Activated naive CD8-positive, alpha-beta T cell treated with anti-CD3 and anti-CD28 coated beads for 36 hours (primary cell): ENCODE results near the gene ST6GALNAC2. TPM values are rescaled to one million over a fixed set of nuclear protein-coding genes. Genes with fewer than 3 reads are reported as not detected.
"Not testable (repeated sequence)": the region's sequence is repeated elsewhere in the genome, so short reads cannot be mapped to it uniquely, and the experiment has no call there.

ENCODE experiments used
- DNase-seq: peaks from one replicate; pipeline ENCODE4 v3.0.0; 2021
- H3K27ac Mint-ChIP-seq: one replicate; pipeline ENCODE4 v1.8.0; 2022; ENCODE audit warnings: mild to moderate bottlenecking, moderate library complexity, mixed read lengths
- H3K27me3 Mint-ChIP-seq: one replicate; pipeline ENCODE4 v1.8.0; 2022; ENCODE audit warnings: mild to moderate bottlenecking, mixed read lengths
- H3K36me3 Mint-ChIP-seq: one replicate; pipeline ENCODE4 v1.8.0; 2021; ENCODE audit warnings: mild to moderate bottlenecking, mixed read lengths
- H3K4me1 Mint-ChIP-seq: one replicate; pipeline ENCODE4 v1.8.0; 2021; ENCODE audit warnings: mixed read lengths
- H3K4me3 Mint-ChIP-seq: one replicate; pipeline ENCODE4 v1.8.0; 2022; ENCODE audit warnings: mild to moderate bottlenecking, moderate library complexity, mixed read lengths
- H3K9me3 Mint-ChIP-seq: one replicate; pipeline ENCODE4 v1.8.0; 2022; ENCODE audit warnings: mixed read lengths
- total RNA-seq, 2 experiments: library from RNA; stranded (reverse); gene quantifications; one replicate each; pipeline ENCODE4 v1.2.3, GENCODE V29; 2021

The ST6GALNAC2 gene
- total RNA-seq, 2 experiments from 2014 or later, result not detected

DNA sequence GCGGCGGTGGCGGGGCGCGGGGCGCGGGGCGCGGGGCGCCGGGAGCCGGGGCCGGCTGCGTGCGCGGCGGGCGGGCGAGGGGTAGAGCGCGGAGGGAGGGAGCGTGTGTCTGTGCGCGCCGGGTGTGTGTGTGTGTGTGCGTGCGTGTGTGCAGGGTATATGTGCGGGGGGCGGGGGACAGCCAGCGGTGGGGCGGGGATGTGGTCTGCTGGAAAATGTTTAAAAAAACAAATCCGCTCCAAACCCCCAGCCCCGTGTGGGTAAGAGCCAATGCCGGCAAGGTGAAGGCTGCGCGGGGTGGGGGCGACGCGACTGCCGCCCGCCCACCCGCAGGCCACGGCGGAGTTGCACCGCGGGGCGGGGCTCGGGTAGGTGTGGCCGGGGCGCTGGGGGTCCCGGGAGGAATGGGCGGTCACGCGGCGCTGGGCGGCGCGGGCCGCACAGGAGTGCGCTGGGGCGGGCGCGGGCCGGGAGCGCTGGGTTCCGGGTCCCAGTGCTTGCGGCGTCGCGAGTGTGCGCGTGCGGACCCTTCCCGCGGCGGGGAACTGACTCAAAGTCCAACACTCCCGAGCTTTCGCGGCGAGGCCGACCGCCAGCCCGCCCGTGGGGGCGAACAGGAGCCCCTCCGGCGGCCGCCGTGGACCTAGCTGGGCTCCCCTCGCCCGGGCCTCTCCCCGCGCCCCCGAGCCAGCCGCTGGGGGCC lies 47.9 kb downstream of the ST6GALNAC2 start, which contains the start of gene CYGB:
Gene CYGB (minus strand): TSS at position 132 of the 703 bp plus-strand sequence. CDS start 167 bp downstream, outside the sequence.
- Mint-ChIP-seq H3K4me1 (peaks cover 3% of the 10 kb centered on the region), H3K27ac (no peak within 1 kb of the TSS), H3K36me3 (no peaks in the 10 kb centered on the region), H3K27me3 (peaks cover 21% of the 10 kb centered on the region), H3K4me3 (peak within 1 kb of the TSS; percentile 32), H3K9me3 (no peaks in the 10 kb centered on the region)
- DNase-seq, result peak; percentile 36

DNA sequence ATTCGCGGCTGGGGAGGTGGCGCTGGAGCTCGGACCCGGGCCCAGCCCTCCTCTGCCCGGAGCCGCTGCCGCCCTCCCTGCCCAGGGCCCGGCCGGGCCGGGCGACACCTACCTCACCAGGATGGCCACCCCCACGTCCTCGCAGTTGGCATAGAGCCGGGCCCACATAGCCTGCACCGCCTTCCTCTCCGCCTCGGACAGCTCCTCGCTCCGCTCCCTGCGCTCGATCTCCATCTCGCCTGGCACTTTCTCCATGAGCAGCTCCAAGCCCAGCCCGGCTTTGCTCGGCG lies 48.4 kb downstream of the ST6GALNAC2 start:
- Mint-ChIP-seq H3K27ac (no peak overlapping the region), H3K27me3 (peaks cover 20% of the 10 kb centered on the region), H3K4me3 (no peak overlapping the region), H3K9me3 (no peaks in the 10 kb centered on the region), H3K4me1 (peaks cover 3% of the 10 kb centered on the region), H3K36me3 (no peaks in the 10 kb centered on the region)
- no peak for DNase-seq

DNA sequence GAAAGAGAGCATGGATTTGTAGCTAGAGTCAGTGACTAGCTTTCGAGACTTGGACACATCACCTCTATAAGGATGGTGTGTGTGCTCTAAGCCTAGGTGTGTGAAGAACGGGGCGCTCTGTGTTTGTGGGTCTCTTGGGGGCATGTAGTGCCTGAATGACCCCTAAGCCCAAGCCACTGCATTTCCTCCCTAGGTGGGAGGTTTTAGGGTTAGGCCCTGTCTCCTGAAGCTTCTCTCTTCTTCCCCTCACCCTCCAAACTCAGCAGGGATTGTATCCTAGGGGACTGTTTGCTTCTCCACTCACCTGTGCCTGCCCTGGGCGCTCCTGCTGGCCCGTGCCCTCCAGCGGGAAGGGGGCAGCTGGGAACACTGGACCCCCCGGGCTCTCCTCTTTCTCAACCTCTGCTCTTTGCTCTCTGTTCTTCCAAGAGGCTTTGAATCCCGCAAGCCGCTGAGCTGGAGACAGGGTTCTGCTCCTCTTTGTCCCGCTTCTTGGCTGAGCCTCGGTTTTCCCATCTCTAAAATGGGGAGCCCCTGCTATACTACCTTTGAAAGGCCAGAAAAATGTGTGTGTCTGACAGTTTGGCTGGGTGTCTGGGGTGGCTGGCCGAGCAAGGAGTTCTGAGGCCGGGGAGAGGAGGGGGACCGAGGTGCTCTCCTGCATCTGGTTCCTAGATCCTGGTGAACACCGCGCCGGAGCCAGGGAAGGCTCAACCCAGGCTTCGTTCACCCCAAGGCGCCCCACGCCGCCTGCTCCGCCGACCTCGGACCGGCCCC lies 49.0 kb downstream of the ST6GALNAC2 start:
- H3K4me1 Mint-ChIP-seq, result peaks cover 5% of the 10 kb centered on the region
- H3K9me3 Mint-ChIP-seq, result no peaks in the 10 kb centered on the region
- peaks cover 18% of the 10 kb centered on the region for H3K27me3 Mint-ChIP-seq
- H3K36me3 Mint-ChIP-seq, result no peaks in the 10 kb centered on the region
- H3K27ac Mint-ChIP-seq, result no peak overlapping the region
- no peak overlapping the region for H3K4me3 Mint-ChIP-seq
- DNase-seq, result no peak

DNA sequence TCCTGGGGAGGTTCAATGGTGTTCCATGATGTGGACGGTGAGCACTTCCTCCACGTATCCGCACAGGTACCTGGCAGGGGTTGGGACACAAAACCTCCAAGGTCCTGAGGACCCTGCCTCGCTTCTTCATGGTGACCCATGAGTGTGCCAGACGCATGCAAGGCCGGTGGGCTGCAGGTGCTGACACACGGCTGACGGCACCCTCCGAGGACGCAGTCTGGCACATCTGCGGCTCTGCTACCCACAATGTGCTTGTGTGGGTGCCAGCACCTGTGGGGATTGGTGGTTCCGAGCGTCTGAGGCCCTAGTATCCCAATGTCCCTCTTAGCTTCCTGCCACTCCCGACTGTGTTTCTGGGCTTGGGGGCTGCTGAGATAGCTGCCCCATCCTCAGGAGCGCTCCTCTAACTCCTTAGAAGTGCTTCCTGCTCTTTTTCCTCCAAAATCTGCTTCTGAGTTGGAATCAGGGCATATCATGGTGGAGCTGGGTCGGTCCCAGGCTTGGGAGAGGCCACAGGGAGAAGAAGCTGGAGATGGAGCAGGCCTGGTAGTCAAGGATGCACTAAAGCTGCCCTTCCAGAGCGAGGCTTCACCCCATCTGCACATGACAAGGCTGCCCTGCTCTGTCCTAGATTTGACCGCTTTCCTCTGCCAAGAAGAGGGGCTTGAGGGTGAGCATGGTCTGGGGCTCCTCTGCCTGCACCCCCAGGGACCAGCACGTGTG lies 49.7 kb downstream of the ST6GALNAC2 start:
- H3K27me3 Mint-ChIP-seq, result peaks cover 18% of the 10 kb centered on the region
- H3K4me3 Mint-ChIP-seq, result no peak overlapping the region
- H3K9me3 Mint-ChIP-seq, result no peaks in the 10 kb centered on the region
- H3K36me3 Mint-ChIP-seq, result no peaks in the 10 kb centered on the region
- no peak overlapping the region for H3K27ac Mint-ChIP-seq
- no peak for DNase-seq
- H3K4me1 Mint-ChIP-seq, result peaks cover 5% of the 10 kb centered on the region

DNA sequence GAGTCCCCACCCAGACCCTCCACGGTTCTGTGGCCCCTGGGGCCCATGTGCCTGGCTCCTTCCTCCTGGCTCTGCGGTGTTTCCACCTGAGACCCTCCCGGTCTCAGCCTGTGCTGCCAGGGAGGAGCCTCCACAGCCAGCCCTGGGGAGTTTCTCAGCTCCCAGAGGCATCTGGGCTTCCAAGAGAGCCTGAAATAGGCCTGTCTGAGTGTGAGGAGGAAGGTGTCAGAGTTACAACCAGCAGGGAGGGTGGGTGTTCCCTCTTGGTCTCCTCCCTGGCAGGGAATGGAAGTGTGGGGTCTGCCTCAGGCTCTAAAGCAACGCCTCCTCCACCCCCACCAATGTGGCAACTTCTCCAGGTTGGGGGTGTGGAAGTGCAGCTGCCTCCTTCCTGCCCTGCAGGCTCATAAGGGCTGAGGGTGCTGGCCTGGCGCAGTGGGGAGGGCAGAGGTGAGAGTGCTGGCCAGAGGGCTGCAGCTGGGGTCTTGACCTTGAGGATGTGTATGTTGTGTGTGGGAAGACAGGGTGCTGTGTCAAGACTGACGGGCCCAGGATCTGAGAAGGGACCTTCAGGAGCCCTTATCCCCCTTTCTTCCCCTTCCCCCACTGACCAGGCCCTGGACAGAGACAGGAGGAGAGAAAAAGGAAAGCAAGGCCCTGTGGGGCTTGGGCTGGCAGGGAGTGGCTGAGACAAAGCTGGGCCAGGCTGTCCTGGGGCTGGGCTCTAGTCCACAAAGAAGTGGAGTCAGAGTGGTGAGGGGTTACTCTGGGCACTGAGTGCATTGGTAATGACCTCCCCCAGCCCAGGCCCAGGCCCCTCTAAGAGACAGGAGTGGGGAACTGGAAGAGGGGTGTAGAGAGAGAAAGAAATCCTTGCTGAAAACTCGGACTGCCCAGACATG lies 50.6 kb downstream of the ST6GALNAC2 start:
- Mint-ChIP-seq H3K27ac (no peak overlapping the region), H3K4me3 (no peak overlapping the region), H3K9me3 (no peaks in the 10 kb centered on the region), H3K36me3 (no peaks in the 10 kb centered on the region), H3K4me1 (peaks cover 7% of the 10 kb centered on the region), H3K27me3 (peaks cover 18% of the 10 kb centered on the region)
- no peak for DNase-seq

DNA sequence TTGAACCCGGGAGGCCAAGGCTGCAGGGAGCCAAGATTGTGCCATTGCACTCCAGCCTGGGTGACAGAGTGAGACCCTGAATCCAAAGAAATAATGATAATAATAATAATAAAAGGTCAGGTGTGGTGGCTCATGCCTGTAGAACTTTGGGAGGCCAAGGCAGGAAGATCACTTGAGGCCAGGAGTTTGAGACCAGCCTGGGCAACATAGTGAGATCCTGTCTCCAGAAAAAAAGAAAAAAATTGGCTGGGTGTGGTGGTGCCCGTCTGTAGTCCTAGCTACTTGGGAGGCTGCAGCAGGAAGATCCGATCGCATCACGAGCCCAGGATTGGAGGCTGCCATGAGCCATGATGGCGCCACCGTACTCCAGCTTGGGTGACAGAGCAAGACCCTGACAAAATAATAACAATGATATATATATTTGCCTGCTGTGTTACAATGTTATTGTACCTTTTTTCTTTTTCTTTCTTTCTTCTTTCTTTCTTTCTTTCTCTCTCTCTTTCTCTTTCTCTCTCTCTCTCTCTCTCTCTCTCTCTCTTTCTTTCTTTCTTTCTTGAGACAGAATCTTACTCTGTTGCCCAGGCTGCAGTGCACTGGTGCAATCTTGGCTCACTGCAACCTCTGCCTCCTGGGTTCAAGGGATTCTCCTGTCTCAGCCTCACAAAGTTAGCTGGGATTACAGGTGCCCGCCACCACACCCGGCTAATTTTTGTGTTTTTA lies 51.9 kb downstream of the ST6GALNAC2 start:
- H3K4me3 Mint-ChIP-seq, H3K9me3 Mint-ChIP-seq, H3K27me3 Mint-ChIP-seq: not testable (repeated sequence)

DNA sequence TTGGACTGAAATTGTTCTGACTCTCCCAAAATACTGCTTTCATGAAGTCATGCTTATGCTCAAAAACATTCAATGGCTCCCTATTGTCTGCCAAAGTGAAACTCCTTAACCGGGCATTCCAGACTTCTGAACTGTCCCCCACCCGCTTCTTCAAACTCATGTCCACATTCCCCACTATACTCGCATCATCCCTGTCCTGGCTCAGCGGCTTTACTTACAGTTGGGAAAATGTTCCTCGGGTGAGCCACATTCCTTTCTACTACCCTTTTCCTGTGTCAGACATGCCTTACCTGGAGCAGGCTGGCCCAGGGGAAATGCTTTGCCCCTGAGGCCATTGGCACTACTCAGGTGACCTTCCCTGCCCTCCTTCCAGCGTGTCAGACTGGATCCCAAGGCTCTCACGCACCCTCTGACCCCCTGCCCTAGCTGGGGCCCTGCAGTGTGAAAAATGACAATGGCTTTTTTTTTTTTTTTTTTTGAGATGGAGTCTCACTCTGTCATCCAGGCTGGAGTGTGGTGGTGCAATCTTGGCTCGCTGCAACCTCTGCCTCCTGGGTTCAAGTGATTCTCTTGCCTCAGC lies 53.5 kb downstream of the ST6GALNAC2 start:
- H3K4me1 Mint-ChIP-seq, result peaks cover 23% of the 10 kb centered on the region
- H3K27me3 Mint-ChIP-seq, result peaks cover 4% of the 10 kb centered on the region
- no peak for DNase-seq
- no peaks in the 10 kb centered on the region for H3K36me3 Mint-ChIP-seq
- no peaks in the 10 kb centered on the region for H3K9me3 Mint-ChIP-seq
- no peak overlapping the region for H3K27ac Mint-ChIP-seq
- H3K4me3 Mint-ChIP-seq, result no peak overlapping the region

More for the DNA sequence above, 51.9 kb downstream of the ST6GALNAC2 start:
- H3K4me1 Mint-ChIP-seq, result peaks cover 13% of the 10 kb centered on the region
- H3K36me3 Mint-ChIP-seq, H3K27ac Mint-ChIP-seq, DNase-seq: not testable (repeated sequence)

DNA sequence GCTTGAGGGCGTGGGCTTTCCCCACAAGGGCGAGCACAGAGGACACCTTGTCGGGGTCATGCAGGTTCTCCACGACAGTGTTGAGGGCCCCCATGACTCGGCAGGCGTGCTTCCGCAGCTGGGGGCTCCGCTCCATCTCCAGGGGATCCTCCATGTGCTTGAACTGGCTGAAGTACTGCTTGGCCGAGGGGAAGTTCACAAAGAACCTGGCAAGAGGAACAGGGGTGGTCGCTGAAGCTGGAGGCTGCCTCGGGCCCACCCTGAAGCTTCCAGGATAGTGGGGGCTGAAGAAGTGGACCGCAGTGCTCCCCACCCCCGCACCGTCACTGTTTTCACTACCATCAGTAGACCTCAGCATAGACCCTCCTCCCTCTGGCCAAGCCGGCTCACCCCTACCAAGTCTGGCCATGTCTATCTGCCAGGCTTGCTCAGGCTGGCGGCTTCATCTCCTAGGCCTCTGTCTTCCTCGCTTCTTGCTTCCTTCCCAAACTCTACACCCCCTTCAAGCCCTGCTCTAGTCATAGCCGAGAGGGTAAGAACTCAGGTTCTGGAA lies 54.1 kb downstream of the ST6GALNAC2 start:
- H3K4me1 Mint-ChIP-seq, result peaks cover 25% of the 10 kb centered on the region
- no peak overlapping the region for H3K27ac Mint-ChIP-seq
- no peaks in the 10 kb centered on the region for H3K27me3 Mint-ChIP-seq
- no peak for DNase-seq
- H3K9me3 Mint-ChIP-seq, result no peaks in the 10 kb centered on the region
- no peak overlapping the region for H3K4me3 Mint-ChIP-seq
- H3K36me3 Mint-ChIP-seq, result no peaks in the 10 kb centered on the region

DNA sequence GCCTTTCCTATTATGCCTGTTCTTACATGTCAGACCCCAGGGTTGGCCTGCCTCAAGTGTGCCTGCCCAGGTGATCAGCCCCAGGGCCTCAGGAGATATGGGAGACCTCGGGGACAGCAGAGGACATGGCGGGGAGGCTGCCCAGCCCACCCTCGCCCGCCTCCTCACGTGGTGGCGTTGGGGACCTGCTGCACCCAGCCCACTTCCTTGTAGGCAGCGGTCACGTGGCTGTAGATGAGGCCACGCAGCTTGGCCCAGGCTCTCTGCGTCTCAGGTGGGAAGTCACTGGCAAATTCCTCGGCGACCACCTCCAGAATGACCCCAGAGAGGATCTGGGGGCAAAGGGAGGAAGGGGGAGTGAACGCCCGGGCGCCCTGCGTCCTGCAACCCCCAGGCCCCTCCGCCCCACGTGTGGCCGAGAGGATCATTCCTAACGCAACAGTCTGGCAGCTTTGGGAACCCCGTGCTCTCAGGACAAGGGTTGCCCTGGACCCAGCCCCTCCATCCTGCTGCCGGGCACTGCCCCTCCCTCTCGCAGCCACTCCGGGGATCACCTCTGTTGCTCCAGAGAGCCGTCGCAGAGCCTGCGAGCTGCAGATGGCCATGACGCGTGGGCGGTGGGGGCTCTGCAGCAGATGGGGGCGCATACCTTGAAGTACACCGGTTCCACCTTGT lies 54.7 kb downstream of the ST6GALNAC2 start:
- Mint-ChIP-seq H3K27me3 (no peaks in the 10 kb centered on the region), H3K27ac (no peak overlapping the region), H3K36me3 (no peaks in the 10 kb centered on the region), H3K4me3 (no peak overlapping the region), H3K4me1 (peaks cover 25% of the 10 kb centered on the region), H3K9me3 (no peaks in the 10 kb centered on the region)
- DNase-seq, result no peak

DNA sequence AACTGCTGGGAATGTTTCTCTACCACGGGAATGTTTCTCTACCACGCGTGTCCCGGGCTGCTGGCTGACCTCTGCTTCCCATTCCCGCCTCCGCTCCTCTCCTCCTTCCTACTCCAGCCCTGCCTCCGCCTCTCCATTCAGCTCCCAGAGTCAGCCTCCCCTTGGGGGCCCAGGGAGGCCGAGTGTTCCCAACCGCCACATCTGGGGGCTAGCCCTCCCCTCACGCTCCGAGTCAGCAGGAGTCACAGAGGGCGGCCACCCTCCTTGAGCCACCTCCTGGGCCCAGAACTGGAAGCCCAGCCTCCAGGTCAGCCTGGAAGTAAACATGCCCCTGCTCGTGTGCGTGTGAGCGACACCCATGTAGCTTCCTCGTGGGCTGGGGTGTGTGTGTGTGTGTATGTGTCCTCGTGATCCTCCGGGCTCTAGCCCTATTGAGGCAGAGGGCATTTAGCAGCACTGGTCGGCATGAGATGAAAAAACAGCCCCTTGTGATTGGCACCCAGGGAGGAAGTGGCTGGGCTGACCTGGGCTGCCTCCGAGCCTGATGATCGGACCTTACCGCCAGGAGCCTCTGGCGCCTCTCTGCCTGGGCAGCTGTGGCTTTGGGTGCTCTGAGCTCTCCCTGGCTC lies 55.5 kb downstream of the ST6GALNAC2 start:
- H3K4me3 Mint-ChIP-seq, result no peak overlapping the region
- H3K36me3 Mint-ChIP-seq, result no peaks in the 10 kb centered on the region
- peaks cover 25% of the 10 kb centered on the region for H3K4me1 Mint-ChIP-seq
- DNase-seq, result no peak
- H3K27me3 Mint-ChIP-seq, result no peaks in the 10 kb centered on the region
- H3K9me3 Mint-ChIP-seq, result no peaks in the 10 kb centered on the region
- peak overlapping the region; percentile 60 for H3K27ac Mint-ChIP-seq

DNA sequence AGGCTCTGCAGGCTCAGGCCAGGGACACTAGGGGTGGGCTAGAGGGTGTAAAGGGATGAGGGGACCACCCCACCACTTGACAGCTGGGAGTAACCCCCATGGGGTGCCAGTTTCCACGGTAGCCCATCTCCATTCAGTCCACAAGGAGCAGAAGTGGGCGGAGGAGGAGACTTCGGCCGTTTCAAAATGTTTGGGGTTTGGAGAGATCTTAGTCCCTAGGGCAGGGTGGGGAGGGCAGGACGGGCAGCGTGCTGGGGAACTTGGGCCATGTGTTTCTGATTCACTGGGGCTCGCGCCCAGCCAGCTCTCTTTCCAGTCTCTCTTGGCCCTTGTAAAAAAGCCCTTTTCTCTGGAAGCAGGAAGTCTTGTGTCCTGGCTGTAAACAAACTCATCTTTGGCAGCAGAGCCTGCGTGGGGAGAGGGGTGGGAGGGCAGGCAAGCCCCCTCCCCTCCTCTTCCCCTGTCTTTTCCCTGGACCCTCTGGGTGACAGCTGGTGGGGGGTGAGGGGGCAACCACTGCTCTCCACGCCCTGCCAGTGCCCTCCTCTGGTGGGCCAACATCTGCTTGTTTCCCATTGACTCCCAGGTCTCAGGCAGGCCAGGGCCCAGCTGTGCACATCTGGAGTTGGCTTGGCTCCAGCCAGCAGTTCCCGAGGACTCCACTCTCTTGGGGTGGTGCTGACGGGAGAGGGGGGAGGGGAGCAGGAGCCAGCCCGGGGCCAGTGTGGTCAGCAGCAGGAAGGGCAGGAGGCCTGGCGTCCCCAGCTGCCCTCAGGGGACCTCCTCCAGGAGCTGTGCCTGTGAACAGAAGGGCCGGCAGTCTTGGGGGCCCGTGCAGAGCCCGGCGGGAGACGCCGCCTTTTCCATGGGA lies 56.2 kb downstream of the ST6GALNAC2 start:
- Mint-ChIP-seq H3K27ac (no peak overlapping the region), H3K27me3 (no peaks in the 10 kb centered on the region), H3K36me3 (no peaks in the 10 kb centered on the region), H3K9me3 (no peaks in the 10 kb centered on the region), H3K4me3 (no peak overlapping the region), H3K4me1 (peaks cover 25% of the 10 kb centered on the region)
- DNase-seq, result no peak

DNA sequence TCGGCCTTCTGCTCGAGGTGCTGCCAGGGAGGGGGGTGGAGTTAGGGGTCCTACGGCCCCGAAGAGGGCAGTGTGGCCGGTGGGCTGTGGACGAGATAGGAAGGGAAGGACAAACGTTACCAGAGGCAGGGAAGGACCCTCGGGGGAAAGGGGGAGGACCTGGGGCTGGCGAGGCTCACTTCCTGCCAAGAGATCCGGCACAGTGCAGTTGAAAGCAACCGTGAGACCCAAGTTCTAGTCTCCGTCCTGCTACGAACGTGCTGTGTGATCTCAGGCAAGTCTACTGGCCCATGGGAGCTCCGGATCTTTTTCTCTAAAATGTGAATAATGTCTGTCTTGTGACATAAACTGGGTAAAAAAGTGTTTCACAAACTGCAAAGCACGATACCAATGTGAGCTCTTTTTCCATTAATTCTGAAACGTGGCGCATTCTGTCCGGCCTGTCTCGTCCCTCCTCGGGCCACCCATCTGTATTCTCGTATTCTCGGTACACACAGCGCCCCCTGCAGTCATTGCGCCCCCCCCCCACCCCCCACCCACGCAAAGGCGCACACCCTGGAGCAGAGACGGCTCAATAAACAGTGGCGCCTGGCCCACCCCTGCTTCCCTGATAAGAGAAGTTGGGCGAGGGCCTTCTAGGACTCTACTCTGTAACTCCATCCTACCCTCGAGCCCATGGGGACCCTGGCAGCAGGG lies 57.0 kb downstream of the ST6GALNAC2 start:
- no peaks in the 10 kb centered on the region for H3K27me3 Mint-ChIP-seq
- no peaks in the 10 kb centered on the region for H3K9me3 Mint-ChIP-seq
- peak overlapping the region; percentile 64 for H3K27ac Mint-ChIP-seq
- no peaks in the 10 kb centered on the region for H3K36me3 Mint-ChIP-seq
- DNase-seq, result no peak
- H3K4me3 Mint-ChIP-seq, result peak overlapping the region; percentile 63
- H3K4me1 Mint-ChIP-seq, result peaks cover 25% of the 10 kb centered on the region
